ENCODE results near the gene TUBGCP3.
"Not testable (repeated sequence)": the region's sequence is repeated elsewhere in the genome, so short reads cannot be mapped to it uniquely, and the experiment has no call there.

Gene TUBGCP3

DNA sequence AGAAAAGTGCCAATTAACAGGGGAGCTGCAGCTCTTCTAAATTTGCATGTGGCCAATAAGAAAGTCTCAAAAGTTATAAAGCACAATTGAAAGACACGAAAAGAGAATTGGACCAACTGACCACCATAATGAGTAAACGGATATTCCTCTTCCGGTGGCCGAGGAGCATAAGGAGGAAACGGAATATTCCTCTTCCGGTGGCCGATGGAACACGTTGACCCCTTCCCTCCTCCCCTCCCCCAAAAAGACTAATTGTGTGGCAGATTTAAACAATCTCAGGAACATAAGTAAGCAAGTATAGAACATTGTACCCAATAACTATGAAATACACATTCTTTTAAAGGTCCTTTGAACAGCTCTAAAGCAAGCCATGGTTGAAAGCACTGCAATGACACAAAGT is 41.2 kb upstream of the TUBGCP3 start:
- Histone ChIP-seq H3K27ac (ENCODE audit: low read depth, low read length, poor library complexity, severe bottlenecking) (no peak overlapping the region), H3K4me2 (ENCODE audit: low read length) (no peak overlapping the region)
- no peak for TF ChIP-seq EZH2 (IDR thresholded peaks at IDR 0.05; ENCODE audit: borderline replicate concordance, low read length)
- TF ChIP-seq, protein P1, sequence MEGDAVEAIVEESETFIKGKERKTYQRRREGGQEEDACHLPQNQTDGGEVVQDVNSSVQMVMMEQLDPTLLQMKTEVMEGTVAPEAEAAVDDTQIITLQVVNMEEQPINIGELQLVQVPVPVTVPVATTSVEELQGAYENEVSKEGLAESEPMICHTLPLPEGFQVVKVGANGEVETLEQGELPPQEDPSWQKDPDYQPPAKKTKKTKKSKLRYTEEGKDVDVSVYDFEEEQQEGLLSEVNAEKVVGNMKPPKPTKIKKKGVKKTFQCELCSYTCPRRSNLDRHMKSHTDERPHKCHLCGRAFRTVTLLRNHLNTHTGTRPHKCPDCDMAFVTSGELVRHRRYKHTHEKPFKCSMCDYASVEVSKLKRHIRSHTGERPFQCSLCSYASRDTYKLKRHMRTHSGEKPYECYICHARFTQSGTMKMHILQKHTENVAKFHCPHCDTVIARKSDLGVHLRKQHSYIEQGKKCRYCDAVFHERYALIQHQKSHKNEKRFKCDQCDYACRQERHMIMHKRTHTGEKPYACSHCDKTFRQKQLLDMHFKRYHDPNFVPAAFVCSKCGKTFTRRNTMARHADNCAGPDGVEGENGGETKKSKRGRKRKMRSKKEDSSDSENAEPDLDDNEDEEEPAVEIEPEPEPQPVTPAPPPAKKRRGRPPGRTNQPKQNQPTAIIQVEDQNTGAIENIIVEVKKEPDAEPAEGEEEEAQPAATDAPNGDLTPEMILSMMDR (IDR thresholded peaks at IDR 0.05; ENCODE audit: low read length) = no peak

DNA sequence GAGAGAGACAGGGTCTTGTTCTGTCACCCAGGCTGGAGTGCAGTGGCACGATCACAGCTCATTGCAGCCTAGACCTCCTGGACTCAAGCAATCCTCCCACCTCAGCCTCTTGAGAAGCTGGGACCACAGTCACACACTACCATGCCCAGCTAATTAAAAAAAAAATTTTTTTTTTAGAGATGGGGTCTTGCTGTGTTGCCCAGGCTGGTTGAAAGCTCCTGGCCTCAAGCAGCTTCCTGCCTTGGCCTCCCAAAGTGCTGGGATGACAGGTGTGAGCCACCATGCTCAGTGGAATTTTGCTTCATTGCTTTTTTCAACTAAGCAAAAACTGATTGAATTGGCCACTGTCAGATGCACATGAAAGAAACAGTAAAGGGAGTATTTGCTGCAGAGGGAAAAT is 39.7 kb upstream of the TUBGCP3 start:
- H3K27me3 ChIP-seq (ENCODE audit: insufficient read depth, low read length) = peaks cover 16% of the 10 kb centered on the region; the same call in 1 of the 2 replicates
- not testable (repeated sequence) for H3F3A ChIP-seq (ENCODE audit: insufficient read depth, low read length); H3K36me3 ChIP-seq (ENCODE audit: insufficient read depth, low read length)

More for the DNA sequence above, 41.2 kb upstream of the TUBGCP3 start:
- H3F3A ChIP-seq (ENCODE audit: insufficient read depth, low read length) = no peaks in the 10 kb centered on the region
- H3K79me2 ChIP-seq (ENCODE audit: insufficient read depth, low read length) = no peaks in the 10 kb centered on the region
- no peaks in the 10 kb centered on the region for H3K4me1 ChIP-seq (ENCODE audit: insufficient read depth, low read length, severe bottlenecking)
- H3K27me3 ChIP-seq (ENCODE audit: insufficient read depth, low read length) = peaks cover 6% of the 10 kb centered on the region; the same call in 1 of the 2 replicates
- no peak overlapping the region for H3K9ac ChIP-seq (ENCODE audit: low read length)
- H3K4me3 ChIP-seq (ENCODE audit: low read depth, low read length, poor library complexity, severe bottlenecking) = no peak overlapping the region
- no peaks in the 10 kb centered on the region for H3K9me3 ChIP-seq (ENCODE audit: low read length)
- H3K9me2 ChIP-seq (ENCODE audit: low read depth, low read length) = no peaks in the 10 kb centered on the region
- H4K20me1 ChIP-seq (ENCODE audit: insufficient read depth, low read length) = no peaks in the 10 kb centered on the region
- H3K36me3 ChIP-seq (ENCODE audit: insufficient read depth, low read length) = no peaks in the 10 kb centered on the region
- H2AFZ ChIP-seq (ENCODE audit: low read length) = no peak overlapping the region

DNA sequence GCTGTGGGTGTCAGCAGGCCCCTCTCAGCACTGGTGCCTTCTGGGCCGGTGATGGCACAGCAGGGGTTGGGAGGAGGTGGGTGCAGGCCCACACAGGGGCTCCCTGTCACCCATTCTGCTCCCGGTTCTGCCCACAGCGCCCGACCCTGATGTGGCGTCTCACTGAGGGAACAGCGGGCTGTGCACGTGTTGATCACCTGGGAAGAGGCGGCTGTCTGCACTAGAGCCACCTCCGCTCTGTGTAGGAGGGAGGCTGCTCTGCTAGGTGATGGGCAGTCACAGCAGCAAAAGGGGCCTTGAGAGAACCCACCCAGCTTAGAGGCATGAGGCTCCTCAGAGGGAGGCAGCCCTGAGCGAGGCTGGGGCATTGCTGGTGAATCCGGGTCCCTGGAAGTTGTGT is 39.2 kb upstream of the TUBGCP3 start:
- Histone ChIP-seq H3K4me3 (ENCODE audit: low read depth, low read length, poor library complexity, severe bottlenecking) (no peak overlapping the region), H3K9me2 (ENCODE audit: low read depth, low read length) (no peaks in the 10 kb centered on the region), H3K36me3 (ENCODE audit: insufficient read depth, low read length) (no peaks in the 10 kb centered on the region), H4K20me1 (ENCODE audit: insufficient read depth, low read length) (no peaks in the 10 kb centered on the region), H3K79me2 (ENCODE audit: insufficient read depth, low read length) (no peaks in the 10 kb centered on the region), H3K9ac (ENCODE audit: low read length) (no peak overlapping the region), H3K4me1 (ENCODE audit: insufficient read depth, low read length, severe bottlenecking) (no peaks in the 10 kb centered on the region), H3F3A (ENCODE audit: insufficient read depth, low read length) (no peaks in the 10 kb centered on the region), H2AFZ (ENCODE audit: low read length) (no peak overlapping the region), H3K27ac (ENCODE audit: low read depth, low read length, poor library complexity, severe bottlenecking) (no peak overlapping the region), H3K9me3 (ENCODE audit: low read length) (no peaks in the 10 kb centered on the region), H3K4me2 (ENCODE audit: low read length) (no peak overlapping the region), H3K27me3 (ENCODE audit: insufficient read depth, low read length) (peaks cover 19% of the 10 kb centered on the region; the same call in 1 of the 2 replicates)
- TF ChIP-seq, protein P1 (IDR thresholded peaks at IDR 0.05; ENCODE audit: low read length) = no peak
- no peak for TF ChIP-seq EZH2 (IDR thresholded peaks at IDR 0.05; ENCODE audit: borderline replicate concordance, low read length)

More for the DNA sequence above, 39.7 kb upstream of the TUBGCP3 start:
- not testable (repeated sequence) for H3K79me2 ChIP-seq (ENCODE audit: insufficient read depth, low read length); H3K27ac ChIP-seq (ENCODE audit: low read depth, low read length, poor library complexity, severe bottlenecking); H3K9me3 ChIP-seq (ENCODE audit: low read length); H3K4me2 ChIP-seq (ENCODE audit: low read length); H3K9ac ChIP-seq (ENCODE audit: low read length); H3K4me1 ChIP-seq (ENCODE audit: insufficient read depth, low read length, severe bottlenecking); H4K20me1 ChIP-seq (ENCODE audit: insufficient read depth, low read length); H3K9me2 ChIP-seq (ENCODE audit: low read depth, low read length); H2AFZ ChIP-seq (ENCODE audit: low read length); H3K4me3 ChIP-seq (ENCODE audit: low read depth, low read length, poor library complexity, severe bottlenecking)

DNA sequence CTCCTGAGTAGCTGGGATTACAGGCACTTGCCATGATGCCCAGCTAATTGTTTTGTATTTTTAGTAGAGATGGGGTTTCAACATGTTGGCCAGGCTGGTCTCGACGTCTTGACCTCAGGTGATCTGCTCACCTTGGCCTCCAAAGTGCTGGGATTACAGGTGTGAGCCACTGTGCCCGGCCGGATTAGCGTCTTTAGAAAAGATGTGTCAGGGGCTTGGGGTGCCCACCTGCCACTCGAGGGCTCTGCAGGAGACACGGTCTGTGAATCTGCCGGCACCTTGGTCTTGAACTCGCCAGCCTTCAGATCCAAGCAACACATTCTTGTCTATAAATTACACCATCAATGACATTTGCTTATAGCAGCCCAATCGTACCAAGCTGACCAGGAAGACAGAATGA is 38.8 kb upstream of the TUBGCP3 start:
- no peaks in the 10 kb centered on the region for H3K4me1 ChIP-seq (ENCODE audit: insufficient read depth, low read length, severe bottlenecking)
- no peak overlapping the region for H3K4me2 ChIP-seq (ENCODE audit: low read length)
- no peak overlapping the region for H3K4me3 ChIP-seq (ENCODE audit: low read depth, low read length, poor library complexity, severe bottlenecking)
- no peaks in the 10 kb centered on the region for H3K79me2 ChIP-seq (ENCODE audit: insufficient read depth, low read length)
- H2AFZ ChIP-seq (ENCODE audit: low read length) = no peak overlapping the region
- no peaks in the 10 kb centered on the region for H3F3A ChIP-seq (ENCODE audit: insufficient read depth, low read length)
- no peak for TF ChIP-seq EZH2 (IDR thresholded peaks at IDR 0.05; ENCODE audit: borderline replicate concordance, low read length)
- TF ChIP-seq, protein P1 (IDR thresholded peaks at IDR 0.05; ENCODE audit: low read length) = no peak
- H4K20me1 ChIP-seq (ENCODE audit: insufficient read depth, low read length) = no peaks in the 10 kb centered on the region
- H3K27me3 ChIP-seq (ENCODE audit: insufficient read depth, low read length) = peaks cover 20% of the 10 kb centered on the region; the same call in 1 of the 2 replicates
- no peaks in the 10 kb centered on the region for H3K36me3 ChIP-seq (ENCODE audit: insufficient read depth, low read length)
- no peak overlapping the region for H3K9ac ChIP-seq (ENCODE audit: low read length)
- no peak overlapping the region for H3K27ac ChIP-seq (ENCODE audit: low read depth, low read length, poor library complexity, severe bottlenecking)
- H3K9me2 ChIP-seq (ENCODE audit: low read depth, low read length) = no peaks in the 10 kb centered on the region
- no peaks in the 10 kb centered on the region for H3K9me3 ChIP-seq (ENCODE audit: low read length)

Data from OCI-LY1 (cell line).